GM18526 (cell line): Measurements from ENCODE around the gene OPRD1.

Source experiments
- POLR2A ChIP-seq: IDR thresholded peaks from 3 replicates; pipeline ENCODE4 v1.6.1; 2011; ENCODE audit not compliant: insufficient read length; ENCODE audit errors: extremely low read depth

OPRD1 gene

GRCh38 chr1:28887835-28888682 lies 76.1 kb downstream of the OPRD1 start:
- no peak for TF ChIP-seq POLR2A

- TF ChIP-seq POLR2A, result no peak
Observed at GRCh38 chr1:28888915-28889314, 76.9 kb downstream of the OPRD1 start.

GRCh38 chr1:28889357-28889756 lies 77.4 kb downstream of the OPRD1 start:
- no peak for TF ChIP-seq POLR2A

DNA sequence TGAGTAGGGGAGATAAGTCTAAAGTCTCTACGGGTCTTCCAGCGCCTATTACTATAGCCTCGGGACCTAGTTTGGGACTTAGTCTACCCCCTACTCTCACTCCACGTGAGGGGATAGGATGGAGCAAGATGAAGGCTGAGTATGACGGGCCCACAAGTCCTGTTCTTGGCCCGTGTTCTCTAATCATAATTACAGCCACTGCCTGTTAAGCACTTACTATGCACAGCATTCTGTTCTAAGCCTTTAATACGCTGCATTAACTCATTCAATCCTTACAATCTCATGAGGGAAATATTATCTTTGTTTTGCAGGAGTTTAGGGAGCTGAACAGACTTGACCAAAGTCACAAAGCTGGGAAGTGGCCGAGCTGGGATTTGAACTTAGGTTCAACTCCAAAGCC lies 78.5 kb downstream of the OPRD1 start:
- no peak for TF ChIP-seq POLR2A

DNA sequence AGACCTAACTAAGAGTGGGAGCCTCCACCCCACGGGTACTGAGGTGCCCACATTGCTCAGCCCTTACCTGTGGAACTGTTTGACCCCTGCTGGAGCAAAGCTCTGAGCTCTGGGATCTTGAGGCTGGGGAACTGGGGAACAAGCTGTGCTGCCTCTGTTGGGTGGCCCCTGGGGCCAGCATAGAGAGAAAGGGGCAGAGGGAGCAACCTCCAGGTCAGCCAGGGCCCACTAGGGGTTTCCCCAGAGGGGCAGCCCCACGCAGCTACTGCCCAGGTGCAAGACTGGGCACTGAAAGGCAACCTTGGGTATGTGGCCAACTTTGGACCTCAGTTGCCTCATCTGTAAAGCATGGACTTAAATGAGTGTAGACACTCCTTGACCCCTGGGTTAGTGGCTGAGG lies 78.9 kb downstream of the OPRD1 start:
- TF ChIP-seq POLR2A, result no peak

GRCh38 chr1:28891256-28891655 lies 79.3 kb downstream of the OPRD1 start:
- TF ChIP-seq POLR2A, result no peak

- TF ChIP-seq POLR2A, result no peak
Observed at GRCh38 chr1:28893403-28894102, 81.6 kb downstream of the OPRD1 start.

GRCh38 chr1:28894785-28895184 lies 82.8 kb downstream of the OPRD1 start:
- no peak for TF ChIP-seq POLR2A

- no peak for TF ChIP-seq POLR2A
Observed at GRCh38 chr1:28895896-28896608, 84.1 kb downstream of the OPRD1 start.

- no peak for TF ChIP-seq POLR2A
Observed at GRCh38 chr1:28896609-28896986, 84.6 kb downstream of the OPRD1 start.

GRCh38 chr1:28897789-28898188 lies 85.8 kb downstream of the OPRD1 start:
- no peak for TF ChIP-seq POLR2A

DNA sequence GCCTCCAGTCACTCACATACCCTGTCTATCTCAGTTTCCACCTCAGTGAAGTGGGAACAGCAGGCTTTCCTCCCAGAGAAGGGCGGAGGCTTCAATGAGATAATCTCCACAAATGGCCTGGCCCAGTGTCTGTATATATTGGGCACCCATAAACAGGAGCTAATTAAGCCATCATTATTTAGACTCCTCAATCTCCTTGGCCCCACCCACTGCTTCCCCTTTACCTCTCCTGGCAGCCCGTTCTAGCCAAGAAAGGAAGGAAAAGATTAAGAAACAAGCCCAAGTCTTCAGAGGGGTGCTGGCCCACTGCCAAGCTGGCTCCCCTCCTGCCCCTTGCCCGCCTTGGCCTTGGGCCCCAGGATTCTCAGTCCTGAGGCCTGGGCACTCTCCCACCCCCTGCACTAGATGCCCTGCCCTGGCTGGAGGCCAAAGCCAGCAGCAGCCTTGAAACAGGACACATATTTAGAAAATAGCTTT lies 86.5 kb downstream of the OPRD1 start:
- no peak for TF ChIP-seq POLR2A

GRCh38 chr1:28899267-28899666 lies 87.3 kb downstream of the OPRD1 start:
- TF ChIP-seq POLR2A, result no peak

DNA sequence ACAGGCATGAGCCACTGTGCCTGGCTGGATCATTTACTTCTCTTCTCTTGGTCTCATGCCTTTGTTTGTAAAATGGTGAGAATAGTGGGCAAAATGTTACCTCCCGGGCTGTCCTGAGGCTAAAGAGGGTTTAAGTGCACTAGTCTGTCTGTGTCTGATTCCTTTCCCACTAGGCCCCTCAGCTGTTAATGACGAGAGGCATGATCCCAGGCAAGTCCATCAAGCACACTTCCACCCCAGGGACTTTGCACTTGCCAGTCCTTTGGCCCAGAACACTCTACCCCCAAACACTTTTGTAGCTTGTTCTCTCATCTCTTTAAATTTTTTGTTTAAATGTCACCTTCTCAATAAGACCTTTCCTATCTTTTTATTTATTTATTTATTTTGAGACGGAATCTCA lies 88.6 kb downstream of the OPRD1 start:
- no peak for TF ChIP-seq POLR2A

- no peak for TF ChIP-seq POLR2A
Observed at GRCh38 chr1:28902738-28903137, 90.8 kb downstream of the OPRD1 start.
